ENCODE measurements around the gene GNG5. TPM values are rescaled to one million over a fixed set of nuclear protein-coding genes. Genes with fewer than 3 reads are reported as not detected.
A peak's percentile ranks its signal among the peaks of the same experiment; 100 is the strongest.
"Not testable (repeated sequence)": the region's sequence is repeated elsewhere in the genome, so short reads cannot be mapped to it uniquely, and the experiment has no call there.

The GNG5 gene
- 100 to 1,000 TPM in 2 of 3 donors, 10 to 100 TPM in 1; 73.4 to 170 (median 136) TPM for polyA plus RNA-seq

GRCh38 chr1:84506002-84506728, at the start of gene GNG5, which contains the start of gene SPATA1:
GNG5 (minus strand) TSS chr1:84506581; CDS start chr1:84506091, 490 bp downstream.
SPATA1 (plus strand) TSS chr1:84506386; CDS start chr1:84516360, 9,974 bp downstream.
- H3K27ac ChIP-seq (ENCODE audit: low read depth, low read length): peak within 1 kb of the TSS; percentile 90
- WGBS, 3 donors: 1% methylated on average over 51 to 60 of the region's 60 CpGs

DNA sequence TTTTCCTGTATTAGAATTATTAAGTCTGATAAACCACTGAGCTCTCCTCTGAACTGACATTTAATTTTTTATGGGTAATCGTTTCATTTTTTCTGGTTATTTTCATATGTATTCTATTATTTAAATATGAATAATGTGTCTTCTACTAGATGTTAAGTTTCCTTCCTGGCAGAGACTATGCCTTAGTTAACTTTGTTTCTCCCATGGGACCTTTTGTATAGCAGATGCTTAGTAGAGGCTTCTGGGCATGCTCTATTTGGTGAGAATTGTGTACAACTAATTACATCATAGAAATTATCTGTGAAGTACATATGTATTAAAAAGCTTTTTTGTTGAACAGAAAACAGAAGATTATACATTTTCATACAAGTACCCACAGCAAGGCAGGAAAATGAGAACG, 44.4 kb upstream of the GNG5 start:
- H3K27ac ChIP-seq (ENCODE audit: low read depth, low read length): no peak overlapping the region
- WGBS, 3 donors: 66 to 81% (median 76%) methylated on average over 2 of the region's 2 CpGs

DNA sequence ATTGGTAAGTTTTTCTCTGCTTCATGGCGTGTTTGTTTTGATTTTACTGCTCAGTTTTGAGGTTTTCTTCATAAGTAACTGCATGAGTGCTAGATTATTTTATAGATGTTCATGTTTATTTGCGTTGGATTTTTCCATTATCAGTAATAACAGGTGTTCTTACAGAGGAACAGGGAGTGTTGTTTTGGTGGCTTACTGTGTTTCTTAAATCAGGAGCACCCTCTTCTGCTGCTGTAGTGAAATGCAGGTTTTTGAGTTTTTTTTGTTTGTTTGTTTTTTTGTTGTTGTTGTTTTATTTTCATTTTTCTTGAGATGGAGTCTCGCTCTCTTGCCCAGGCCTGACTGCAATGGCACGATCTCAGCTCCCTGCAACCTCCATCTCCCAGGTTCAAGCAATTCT, 35.3 kb upstream of the GNG5 start:
- 85 to 91% (median 87%) methylated on average over 4 of the region's 4 CpGs for WGBS, 3 donors

GRCh38 chr1:84540759-84541158, 34.4 kb upstream of the GNG5 start:
- H3K27ac ChIP-seq (ENCODE audit: low read depth, low read length): no peak overlapping the region
- WGBS, 3 donors: 22 to 57% (median 50%) methylated on average over 1 of the region's 1 CpG

More for the DNA sequence above, 35.3 kb upstream of the GNG5 start:
- no peak overlapping the region for H3K27ac ChIP-seq (ENCODE audit: low read depth, low read length)

DNA sequence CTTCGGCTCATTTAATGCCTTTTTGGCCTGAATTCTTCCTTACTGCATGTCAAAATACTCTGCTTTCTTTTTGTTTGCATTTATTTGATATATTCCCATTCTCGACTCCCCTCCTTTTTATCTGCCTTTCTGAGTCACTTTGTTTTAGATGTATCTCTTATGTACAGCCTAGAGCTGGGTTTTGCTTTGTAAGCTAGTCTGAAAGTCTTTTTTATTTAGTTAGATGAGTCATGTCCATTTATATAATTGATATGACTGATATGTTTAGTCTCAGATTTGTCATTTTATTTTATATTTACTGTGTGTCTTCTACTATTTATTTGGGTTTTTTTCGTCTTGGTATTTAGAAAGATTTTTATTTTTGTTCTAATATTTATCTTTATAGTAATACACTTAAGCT, 33.6 kb upstream of the GNG5 start:
- WGBS, 3 donors: 86 to 91% (median 88%) methylated on average over 3 of the region's 3 CpGs
- no peak overlapping the region for H3K27ac ChIP-seq (ENCODE audit: low read depth, low read length)

DNA sequence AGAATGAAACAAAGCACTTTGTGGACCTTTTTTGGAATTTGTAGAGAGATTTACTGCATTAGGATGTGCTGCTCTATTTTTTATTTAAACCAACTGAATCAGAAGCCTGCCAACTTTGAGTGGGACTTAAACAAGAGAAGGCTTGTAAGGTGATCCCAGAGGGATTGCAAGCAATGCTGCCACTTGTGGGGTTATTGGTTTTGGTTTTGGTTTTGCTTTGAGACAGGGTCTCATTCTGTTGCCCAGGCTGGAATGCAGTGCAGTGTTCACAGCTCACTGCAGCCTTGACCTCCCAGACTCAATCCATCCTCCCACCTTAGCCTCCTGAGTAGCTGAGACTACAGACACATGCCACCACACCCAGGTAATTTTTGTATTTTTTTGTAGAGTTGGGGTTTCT, 32.2 kb upstream of the GNG5 start:
- H3K27ac ChIP-seq (ENCODE audit: low read depth, low read length): no peak overlapping the region

- WGBS, 3 donors: 79 to 92% (median 87%) methylated on average over 1 of the region's 1 CpG
- H3K27ac ChIP-seq (ENCODE audit: low read depth, low read length): no peak overlapping the region
These were observed 19.4 kb upstream of the GNG5 start for GRCh38 chr1:84525779-84526178.

GRCh38 chr1:84524590-84524989, 18.2 kb upstream of the GNG5 start:
- H3K27ac ChIP-seq (ENCODE audit: low read depth, low read length): no peak overlapping the region

GRCh38 chr1:84510668-84511067, 4.3 kb upstream of the GNG5 start:
- H3K27ac ChIP-seq (ENCODE audit: low read depth, low read length): no peak overlapping the region
- 92 to 98% (median 97%) methylated on average over 3 of the region's 3 CpGs for WGBS, 3 donors

- no peak overlapping the region for H3K27ac ChIP-seq (ENCODE audit: low read depth, low read length)
- WGBS, 3 donors: 47 to 99% (median 48%) methylated on average over 2 of the region's 2 CpGs
These were observed 3.8 kb upstream of the GNG5 start for GRCh38 chr1:84510165-84510564.

GRCh38 chr1:84509029-84509428, 2.6 kb upstream of the GNG5 start:
- WGBS, 3 donors: 97 to 98% (median 97%) methylated on average over 4 of the region's 4 CpGs
- H3K27ac ChIP-seq (ENCODE audit: low read depth, low read length): no peak overlapping the region

DNA sequence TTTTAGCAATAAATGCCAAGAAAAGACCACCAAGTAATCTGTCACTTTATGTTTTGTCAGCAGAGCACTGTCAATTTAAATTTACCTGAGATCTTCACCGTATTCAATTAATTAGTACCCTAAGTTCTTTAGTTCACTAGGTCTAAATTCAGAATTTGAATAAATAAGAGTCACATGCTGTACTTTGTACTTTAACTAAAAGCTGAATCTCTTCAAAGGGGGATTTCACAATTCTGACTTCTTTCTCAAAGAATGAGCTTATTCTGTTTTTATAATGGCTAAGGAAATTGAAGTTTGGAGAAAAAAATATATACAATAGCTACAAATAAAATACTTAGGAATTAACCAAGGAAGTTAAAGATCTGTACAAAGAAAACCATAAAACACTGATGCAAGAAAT, 2.1 kb upstream of the GNG5 start:
- WGBS, 3 donors: 93 to 100% (median 97%) methylated on average over 1 of the region's 1 CpG
- no peak overlapping the region for H3K27ac ChIP-seq (ENCODE audit: low read depth, low read length)

- not testable (repeated sequence) for H3K27ac ChIP-seq (ENCODE audit: low read depth, low read length)
- WGBS, 3 donors: 89 to 98% (median 93%) methylated on average over 14 of the region's 14 CpGs
These were observed 1.5 kb upstream of the GNG5 start for GRCh38 chr1:84507887-84508286.

GRCh38 chr1:84506729-84507453, 510 bp upstream of the GNG5 start:
- WGBS, 3 donors: 8 to 15% (median 15%) methylated on average over 26 of the region's 26 CpGs
- peak overlapping the region; percentile 88 for H3K27ac ChIP-seq (ENCODE audit: low read depth, low read length)

GRCh38 chr1:84505493-84506001, 834 bp downstream of the GNG5 start:
- WGBS, 3 donors: 0 to 1% (median 1%) methylated on average over 21 to 47 of the region's 47 CpGs
- peak overlapping the region; percentile 90 for H3K27ac ChIP-seq (ENCODE audit: low read depth, low read length)

GRCh38 chr1:84504580-84505492, 1.5 kb downstream of the GNG5 start:
- peak overlapping the region; percentile 51 for H3K27ac ChIP-seq (ENCODE audit: low read depth, low read length)
- WGBS, 3 donors: 4 to 7% (median 6%) methylated on average over 17 of the region's 17 CpGs

DNA sequence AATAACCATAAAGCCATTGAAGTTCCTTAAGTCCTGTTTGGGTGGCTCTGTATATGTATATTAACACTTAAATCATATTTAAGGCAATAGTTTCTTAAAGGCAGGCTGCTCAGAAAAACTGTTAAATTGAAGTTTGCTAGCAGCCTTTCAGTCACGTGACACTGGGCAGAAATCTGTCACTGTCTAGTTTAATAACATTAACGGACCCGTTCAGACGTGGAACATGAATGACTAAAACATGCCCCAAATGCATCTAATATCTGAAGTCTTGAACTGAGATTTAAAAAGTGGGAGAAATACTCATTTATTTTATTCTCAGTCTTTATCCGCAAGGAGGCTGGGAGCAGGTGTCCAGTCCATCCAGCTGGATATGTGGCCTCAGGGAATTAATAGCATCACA, 3.5 kb downstream of the GNG5 start:
- H3K27ac ChIP-seq (ENCODE audit: low read depth, low read length): no peak overlapping the region
- 44 to 67% (median 65%) methylated on average over 5 of the region's 5 CpGs for WGBS, 3 donors

DNA sequence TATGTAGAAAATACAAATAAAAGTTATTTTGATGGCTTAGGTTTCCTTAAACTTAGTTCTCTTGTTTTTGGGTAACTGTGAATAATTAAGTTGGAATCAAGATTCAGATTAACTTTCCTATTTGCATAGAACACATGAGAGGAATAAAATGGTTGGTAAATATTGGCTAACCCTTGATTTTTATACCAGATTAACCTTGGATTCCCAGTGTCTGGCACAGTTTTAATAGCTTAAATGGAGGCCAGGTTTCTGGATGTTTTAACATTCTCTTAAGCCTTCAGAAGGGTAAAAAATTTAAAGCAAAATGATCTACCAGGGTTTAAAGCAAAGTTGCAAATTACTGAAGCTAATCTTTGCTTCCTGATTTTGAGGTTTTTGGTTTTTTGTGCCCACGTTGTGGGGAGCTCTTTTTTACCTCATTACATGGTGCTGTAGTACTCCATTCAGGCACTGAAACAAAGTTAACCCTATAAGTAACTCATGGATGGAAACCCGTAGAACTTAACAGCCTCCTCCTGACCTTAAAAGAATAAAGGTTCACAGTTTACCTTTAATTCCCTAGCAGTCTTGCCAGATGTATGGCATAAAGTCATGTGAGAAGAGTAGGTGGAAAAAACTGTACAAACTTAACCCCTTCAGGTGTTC, 8.6 kb downstream of the GNG5 start:
- no peak overlapping the region for H3K27ac ChIP-seq (ENCODE audit: low read depth, low read length)
- 41 to 43% (median 43%) methylated on average over 2 of the region's 2 CpGs for WGBS, 3 donors

Data from adipose tissue (tissue), 3 donors.